Neuronal stem cell (in vitro differentiated cells): Measurements from ENCODE around the gene CYP4A11. TPM values are rescaled to one million over a fixed set of nuclear protein-coding genes. Genes with fewer than 3 reads are reported as not detected.
"Not testable (repeated sequence)": the region's sequence is repeated elsewhere in the genome, so short reads cannot be mapped to it uniquely, and the experiment has no call there.

ENCODE experiments used
- DNase-seq: peaks from one replicate; pipeline ENCODE4 v3.0.0-alpha.2; 2013; ENCODE audit warnings: low spot score
- H2AFZ ChIP-seq: one replicate; pipeline ENCODE4 v1.6.1; 2013; ENCODE audit warnings: mild to moderate bottlenecking, low read length, inconsistent platforms
- H2AK5ac ChIP-seq: 2 replicates; pipeline ENCODE4 v1.6.1; 2013; ENCODE audit warnings: low read depth, mild to moderate bottlenecking, inconsistent platforms, low read length, moderate library complexity, mixed read lengths
- H2BK120ac ChIP-seq: 2 replicates; pipeline ENCODE4 v1.6.1; 2013; ENCODE audit warnings: low read depth, mild to moderate bottlenecking, inconsistent platforms, low read length, moderate library complexity, mixed read lengths
- H2BK12ac ChIP-seq: one replicate; pipeline ENCODE4 v1.6.1; 2013; ENCODE audit warnings: low read length, inconsistent platforms
- H2BK15ac ChIP-seq: 2 replicates; pipeline ENCODE4 v1.6.1; 2013; ENCODE audit warnings: mild to moderate bottlenecking, low read length, inconsistent platforms, mixed read lengths
- H2BK5ac ChIP-seq: one replicate; pipeline ENCODE4 v1.6.1; 2013; ENCODE audit warnings: inconsistent platforms, mild to moderate bottlenecking, low read length, moderate library complexity
- H3K14ac ChIP-seq: one replicate; pipeline ENCODE4 v1.6.1; 2013; ENCODE audit warnings: low read length, inconsistent platforms
- H3K18ac ChIP-seq: 2 replicates; pipeline ENCODE4 v1.6.1; 2013; ENCODE audit warnings: low read length, inconsistent platforms
- H3K23ac ChIP-seq: 2 replicates; pipeline ENCODE4 v1.6.1; 2013; ENCODE audit warnings: low read depth, mild to moderate bottlenecking, mixed read lengths, low read length, inconsistent platforms; ENCODE audit not compliant: poor library complexity
- H3K27ac ChIP-seq: replicated peaks from 3 replicates; pipeline ENCODE4 v1.5.1; 2013; ENCODE audit warnings: low read length, inconsistent platforms
- H3K27me3 ChIP-seq, 3 experiments: 2 replicates each; pipeline ENCODE4 v1.6.1; 2013; ENCODE audit warnings: low read length in 3 of 3, mild to moderate bottlenecking in 2 of 3, inconsistent platforms in 1 of 3, low read depth in 1 of 3, mixed read lengths in 1 of 3, moderate library complexity in 1 of 3; ENCODE audit not compliant: control insufficient read depth in 3 of 3, insufficient read depth in 3 of 3
- H3K36me3 ChIP-seq, 2 donors: replicated peaks in 1 of 2; 2 replicates each; pipeline ENCODE4 v1.6.1; 2013; ENCODE audit warnings: low read length in 2 of 2; ENCODE audit not compliant: control insufficient read depth in 2 of 2, insufficient read depth in 2 of 2
- H3K4ac ChIP-seq: 2 replicates; pipeline ENCODE4 v1.6.1; 2013; ENCODE audit warnings: inconsistent platforms, mild to moderate bottlenecking, low read length, moderate library complexity
- H3K4me1 ChIP-seq, 2 donors: 1 replicate in 1 of 2; 2 replicates in 1 of 2; pipeline ENCODE4 v1.6.1; 2013; ENCODE audit warnings: low read length in 2 of 2, low read depth in 1 of 2; ENCODE audit not compliant: control insufficient read depth in 2 of 2, insufficient read depth in 1 of 2
- H3K4me2 ChIP-seq: one replicate; pipeline ENCODE4 v1.6.1; 2013; ENCODE audit warnings: mild to moderate bottlenecking, low read length, inconsistent platforms; ENCODE audit not compliant: insufficient read depth, poor library complexity, severe bottlenecking
- H3K4me3 ChIP-seq, 2 donors: 2 replicates each; pipeline ENCODE4 v1.5.1; 2013; ENCODE audit warnings: low read length in 2 of 2, mild to moderate bottlenecking in 2 of 2, inconsistent platforms in 1 of 2, moderate library complexity in 1 of 2
- H3K79me1 ChIP-seq: one replicate; pipeline ENCODE4 v1.6.1; 2013; ENCODE audit warnings: low read depth, mild to moderate bottlenecking, inconsistent platforms, low read length, moderate library complexity
- H3K9ac ChIP-seq: one replicate; pipeline ENCODE4 v1.6.1; 2013; ENCODE audit warnings: mild to moderate bottlenecking, low read depth, low read length, inconsistent platforms; ENCODE audit not compliant: poor library complexity
- H3K9me3 ChIP-seq, 2 donors: replicated peaks in 1 of 2; 2 replicates each; pipeline versions ENCODE3 to v1.6.1; 2013; ENCODE audit warnings: low read length in 2 of 2, mild to moderate bottlenecking in 2 of 2, inconsistent platforms in 1 of 2, low read depth in 1 of 2, mixed read lengths in 1 of 2, moderate library complexity in 1 of 2; ENCODE audit not compliant: control insufficient read depth in 2 of 2, insufficient read depth in 1 of 2
- H4K8ac ChIP-seq: one replicate; pipeline ENCODE4 v1.6.1; 2013; ENCODE audit warnings: low read depth, mild to moderate bottlenecking, inconsistent platforms, low read length, moderate library complexity
- H4K91ac ChIP-seq: one replicate; pipeline ENCODE4 v1.6.1; 2013; ENCODE audit warnings: low read length, low read depth, mild to moderate bottlenecking, inconsistent platforms; ENCODE audit not compliant: poor library complexity
- WGBS, 2 donors: extraction: QIAGEN DNeasy Blood & Tissue Kit; methylation state at CpG; one replicate each; pipeline ENCODE4 v1.1.7; 2013; ENCODE audit warnings: missing lambda C conversion rate in 2 of 2, mixed read lengths in 1 of 2; ENCODE audit not compliant: insufficient read length in 2 of 2, insufficient replicate concordance in 1 of 2; ENCODE audit errors: extremely low coverage in 2 of 2; 5-methylcytosine and 5-hydroxymethylcytosine counted together
- small RNA-seq: library from polyadenylated mRNA; stranded (forward); fragments of <200 nt; extraction: miRNeasy Mini kit (QIAGEN cat#:217004); gene quantifications from one replicate; pipeline ENCODE3, GENCODE V24; 2013; ENCODE audit not compliant: insufficient read depth

The CYP4A11 gene

DNA sequence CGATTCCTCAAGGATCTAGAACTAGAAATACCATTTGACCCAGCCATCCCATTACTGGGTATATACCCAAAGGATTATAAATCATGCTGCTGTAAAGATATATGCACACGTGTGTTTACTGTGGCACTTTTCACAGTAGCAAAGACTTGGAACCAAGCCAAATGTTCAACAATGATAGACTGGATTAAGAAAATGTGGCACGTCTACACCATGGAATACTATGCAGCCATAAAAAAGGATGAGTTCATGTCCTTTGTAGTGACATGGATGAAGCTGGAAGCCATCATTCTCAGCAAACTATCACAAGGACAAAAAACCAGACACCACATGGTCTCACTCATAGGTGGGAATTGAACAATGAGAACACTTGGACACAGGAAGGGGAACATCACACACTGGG is 59.6 kb downstream of the CYP4A11 start:
- H3K9me3 ChIP-seq, H3K4me1 ChIP-seq, H4K8ac ChIP-seq, H2BK120ac ChIP-seq, H2BK5ac ChIP-seq, H3K23ac ChIP-seq, H2BK15ac ChIP-seq, H3K27me3 ChIP-seq, H3K4me3 ChIP-seq, H3K18ac ChIP-seq, H3K79me1 ChIP-seq, H3K4ac ChIP-seq, DNase-seq, H2AFZ ChIP-seq, H3K4me2 ChIP-seq, H3K14ac ChIP-seq, H3K9ac ChIP-seq, H3K27ac ChIP-seq, H3K36me3 ChIP-seq, H2BK12ac ChIP-seq, H4K91ac ChIP-seq, H2AK5ac ChIP-seq: not testable (repeated sequence)
- WGBS, 2 donors: no CpG with 5 or more reads among the region's 3 CpGs

Small RNA genes lying within 50 kb of the gene (small RNA-seq; reads per million reads assigned to genes)
- not detected for gene CYP4A26P
